ENCODE data around the gene MAP3K21. TPM values are rescaled to one million over a fixed set of nuclear protein-coding genes. Genes with fewer than 3 reads are reported as not detected.

Gene MAP3K21
- polyA plus RNA-seq, 1 donor: 0.27 TPM

DNA sequence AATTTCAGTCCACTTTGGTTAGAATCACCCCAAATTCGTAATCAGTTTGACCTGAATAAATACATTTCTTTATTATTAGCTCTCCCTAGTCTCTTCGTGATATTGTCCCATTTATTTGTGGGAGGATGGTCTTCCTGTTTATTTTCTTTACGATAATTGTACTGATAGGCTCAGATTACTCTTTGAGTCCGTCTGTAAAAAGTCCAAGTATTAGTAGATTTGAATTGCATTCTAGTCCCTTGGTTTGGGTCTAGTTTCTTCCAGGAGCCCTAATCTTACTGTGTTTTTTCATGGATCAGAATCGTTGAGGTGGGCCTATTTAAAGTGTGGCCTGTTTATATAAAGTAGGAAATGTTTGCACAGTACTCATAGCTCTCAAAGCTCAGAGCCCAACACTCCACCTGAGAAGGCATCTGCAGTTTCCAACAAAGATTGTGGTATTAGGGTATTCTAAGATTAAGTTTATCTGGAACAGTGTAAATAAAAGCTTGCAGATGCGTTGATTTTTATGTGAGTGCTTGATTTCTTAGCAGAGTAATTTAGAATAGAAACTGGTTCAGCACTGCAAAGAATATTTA lies 33.1 kb downstream of the MAP3K21 start:
- DNase-seq: no peak

GRCh38 chr1:233361876-233362275 lies 34.4 kb downstream of the MAP3K21 start:
- DNase-seq: no peak

GRCh38 chr1:233362743-233363142 lies 35.2 kb downstream of the MAP3K21 start:
- DNase-seq: no peak

- DNase-seq: no peak
Measured at GRCh38 chr1:233364026-233364425, 36.5 kb downstream of the MAP3K21 start.

DNA sequence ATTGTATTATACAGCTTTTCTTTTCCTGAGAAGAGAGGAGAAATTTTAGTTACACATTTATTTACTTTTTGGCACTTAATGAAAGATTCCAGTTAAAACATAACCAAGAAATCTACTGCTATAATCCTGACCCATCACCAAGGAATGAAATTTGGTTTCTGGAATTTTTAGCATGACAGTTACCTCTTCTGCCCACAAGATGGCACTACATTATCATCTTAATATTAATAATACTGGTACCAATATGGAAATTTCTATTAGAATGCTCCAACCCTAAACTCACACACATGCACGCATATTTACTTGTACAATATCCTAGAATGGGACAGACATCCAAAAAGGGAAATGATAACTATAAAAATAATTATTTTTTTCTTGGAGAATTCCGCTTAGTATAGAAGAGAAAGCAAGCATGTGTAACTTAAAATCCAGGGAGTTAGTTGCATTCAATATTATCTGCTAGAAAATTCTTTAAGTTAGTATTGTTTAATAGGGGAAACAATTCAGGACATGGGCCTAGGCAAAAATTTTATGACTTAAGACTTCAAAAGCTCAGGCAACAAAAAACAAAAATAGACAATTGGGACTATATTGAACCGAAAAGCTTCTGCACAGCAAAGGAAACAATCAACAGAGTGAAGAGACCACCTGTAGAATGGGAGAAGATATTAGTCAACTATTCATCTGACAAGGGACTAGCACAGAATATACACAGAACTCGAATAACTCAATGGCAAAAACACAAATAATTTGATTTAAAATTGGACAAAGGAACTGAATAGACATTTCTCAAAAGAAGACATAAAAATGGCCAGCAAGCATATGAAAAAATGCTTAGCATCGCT lies 37.4 kb downstream of the MAP3K21 start:
- DNase-seq: no peak

DNA sequence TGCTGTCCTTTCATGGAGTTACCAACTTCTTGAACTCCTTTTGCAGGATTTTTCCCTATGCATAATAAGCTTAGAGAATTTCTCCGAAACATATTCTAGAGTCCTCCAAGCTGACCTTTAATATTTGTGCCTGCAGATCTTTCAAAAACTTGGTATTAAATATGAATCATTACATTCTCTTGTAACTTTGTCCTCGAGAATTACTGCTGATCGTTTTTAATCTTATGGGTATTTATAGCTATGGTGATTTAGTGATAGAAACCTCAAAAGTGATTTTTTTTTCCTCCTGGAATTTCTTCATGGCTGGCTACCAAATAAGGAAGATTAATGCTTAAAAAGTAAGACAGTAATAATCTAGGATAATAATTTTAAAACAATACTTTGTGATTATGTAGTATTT lies 39.1 kb downstream of the MAP3K21 start:
- no peak for DNase-seq

- DNase-seq: no peak
Measured at GRCh38 chr1:233367057-233367803, 39.7 kb downstream of the MAP3K21 start.

GRCh38 chr1:233368106-233368788 lies 40.7 kb downstream of the MAP3K21 start:
- no peak for DNase-seq

DNA sequence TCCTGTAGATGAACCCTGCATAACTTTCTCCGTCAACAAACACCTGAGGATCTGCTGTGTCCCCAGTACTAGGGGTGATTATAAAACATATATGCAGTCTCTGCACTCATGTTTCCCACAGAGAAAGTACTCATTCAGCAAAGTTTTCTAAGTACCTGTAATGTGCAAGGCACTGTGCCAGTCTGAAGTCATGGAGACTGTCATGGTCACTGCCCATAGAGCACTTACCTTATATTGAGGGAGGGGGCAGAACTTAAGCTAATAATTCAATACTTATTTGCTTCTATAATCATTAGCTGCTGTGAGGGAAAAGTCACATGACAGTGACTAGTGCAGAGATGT lies 41.2 kb downstream of the MAP3K21 start:
- no peak for DNase-seq

DNA sequence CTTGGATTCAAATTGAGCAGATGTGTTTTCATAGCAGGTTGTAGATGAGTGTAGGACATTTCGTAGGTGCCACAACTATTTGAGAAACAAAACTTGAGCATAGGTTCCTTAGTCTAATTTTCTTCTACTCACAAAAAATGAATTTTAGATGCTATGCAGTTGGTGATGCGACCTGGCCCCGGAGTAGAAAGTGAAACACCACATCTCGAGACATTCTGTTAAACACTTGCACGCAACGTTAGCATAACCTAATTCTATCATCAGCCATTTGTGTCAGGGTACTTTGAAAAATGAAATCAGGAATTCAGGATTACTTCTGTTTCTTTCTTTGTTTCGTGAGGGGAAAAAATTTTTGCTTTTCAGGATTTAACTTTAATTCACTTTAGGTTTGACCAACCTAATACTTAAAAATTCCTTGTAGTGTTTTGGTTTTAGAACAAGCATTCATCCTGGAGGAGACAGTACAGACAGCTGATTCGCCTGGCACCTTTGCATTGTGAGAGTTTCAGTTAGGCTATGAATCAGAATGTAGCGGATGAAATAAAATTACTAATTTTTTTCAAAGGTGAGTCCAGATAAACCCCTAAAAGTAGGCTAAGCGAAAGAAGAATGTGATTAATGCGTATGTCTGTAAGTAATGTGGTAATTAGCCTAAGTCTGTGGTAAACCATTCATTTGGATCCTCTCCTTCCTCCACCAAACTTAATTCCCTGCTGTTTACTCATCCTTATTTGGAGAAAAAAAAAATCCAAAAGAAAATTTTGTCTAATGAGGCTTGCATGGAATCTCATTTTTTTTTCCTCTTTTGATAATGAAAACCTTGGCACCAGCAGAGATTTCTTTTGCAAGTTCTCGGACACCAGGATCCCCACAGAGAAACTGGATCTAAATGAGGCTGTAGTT lies 44.9 kb downstream of the MAP3K21 start:
- DNase-seq: no peak

DNA sequence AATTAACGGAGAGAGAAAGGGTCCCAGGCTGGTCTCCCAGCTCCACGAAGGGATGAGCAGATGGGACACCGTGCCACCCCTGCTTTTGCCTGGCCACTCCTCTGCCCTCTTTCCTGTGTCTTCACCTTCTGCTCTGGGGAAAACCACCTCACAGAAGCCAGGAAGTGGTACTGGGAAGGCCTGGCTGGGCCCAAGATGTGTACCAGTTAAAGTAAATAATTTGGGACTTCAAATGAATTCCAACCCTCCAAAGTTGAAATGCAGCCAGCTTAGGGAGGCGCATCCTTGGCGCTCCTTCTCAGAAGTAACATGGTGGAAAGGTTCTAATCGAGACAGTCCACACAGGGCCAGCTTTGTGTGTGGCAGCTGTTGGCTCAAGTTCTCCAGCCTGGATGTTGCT lies 45.7 kb downstream of the MAP3K21 start:
- no peak for DNase-seq

DNA sequence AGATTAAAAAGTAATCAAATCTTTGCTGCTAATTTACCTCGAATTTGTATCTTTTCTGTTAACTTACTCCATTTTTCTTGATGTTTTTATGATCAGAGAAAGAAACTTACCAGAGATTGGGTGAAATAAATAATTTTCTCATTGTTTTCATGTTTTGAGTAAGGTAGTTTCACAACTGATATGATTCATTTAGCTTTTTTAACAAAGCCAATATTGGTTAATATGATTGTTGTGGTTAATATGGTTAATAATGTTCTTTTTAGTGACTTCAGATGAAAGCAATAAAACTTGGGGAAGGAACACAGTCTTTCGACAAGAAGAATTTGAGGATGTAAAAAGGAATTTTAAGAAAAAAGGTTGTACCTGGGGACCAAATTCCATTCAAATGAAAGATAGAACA lies 48.1 kb downstream of the MAP3K21 start:
- DNase-seq: no peak

- no peak for DNase-seq
Measured at GRCh38 chr1:233376382-233377110, 49.0 kb downstream of the MAP3K21 start.

DNA sequence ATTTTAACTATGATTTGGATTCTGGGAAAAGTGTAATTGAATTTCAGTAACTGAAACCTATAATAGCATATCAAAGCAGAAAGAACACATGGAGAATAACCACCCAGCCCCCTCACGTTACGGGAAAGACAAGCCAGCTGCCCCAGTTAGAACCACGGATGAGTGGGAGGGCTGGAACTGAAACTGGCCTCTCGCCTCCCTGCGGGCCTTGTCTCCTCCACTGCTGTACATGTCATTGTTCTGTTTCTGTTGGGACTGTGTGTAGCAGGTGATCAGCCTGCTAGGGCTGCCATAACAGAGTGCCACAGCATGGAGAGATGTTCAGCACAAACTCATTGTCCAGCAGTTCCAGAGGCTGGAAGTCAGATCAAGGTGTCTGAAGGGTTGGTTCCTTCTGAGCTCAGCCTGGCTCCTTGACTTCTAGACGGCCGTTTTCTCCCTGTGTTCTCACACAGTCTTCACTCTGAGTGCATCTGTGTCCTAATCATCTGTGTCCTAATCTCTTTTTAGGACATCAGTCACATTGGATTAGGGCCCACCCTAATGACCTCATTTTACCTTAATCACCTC lies 52.4 kb downstream of the MAP3K21 start:
- no peak for DNase-seq

GRCh38 chr1:233381806-233382205 lies 54.3 kb downstream of the MAP3K21 start:
- no peak for DNase-seq

- DNase-seq: no peak
Measured at GRCh38 chr1:233383984-233384383, 56.5 kb downstream of the MAP3K21 start.

- no peak for DNase-seq
Measured at GRCh38 chr1:233386336-233386735, 58.8 kb downstream of the MAP3K21 start.

DNA sequence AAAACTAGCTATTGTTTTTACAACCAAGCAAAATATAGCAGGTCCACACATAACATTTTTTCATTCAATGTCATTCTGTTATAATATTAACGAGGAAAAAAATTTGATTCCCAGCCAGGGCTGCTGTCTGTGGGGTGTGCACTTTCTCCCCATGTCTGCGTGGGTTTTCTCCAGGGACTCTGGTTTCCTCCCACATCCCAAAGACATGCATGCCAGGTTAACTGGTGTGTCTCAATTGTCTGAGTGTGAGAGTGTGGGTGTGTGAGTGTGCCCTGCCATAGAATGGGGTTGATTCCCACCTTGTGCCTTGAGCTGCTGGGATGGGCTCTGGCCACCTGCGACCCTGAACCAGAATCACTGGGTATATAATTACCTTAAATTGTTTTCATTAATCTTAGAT lies 60.1 kb downstream of the MAP3K21 start:
- DNase-seq: no peak

- DNase-seq: no peak
Measured at GRCh38 chr1:233389169-233389568, 61.6 kb downstream of the MAP3K21 start.

DNA sequence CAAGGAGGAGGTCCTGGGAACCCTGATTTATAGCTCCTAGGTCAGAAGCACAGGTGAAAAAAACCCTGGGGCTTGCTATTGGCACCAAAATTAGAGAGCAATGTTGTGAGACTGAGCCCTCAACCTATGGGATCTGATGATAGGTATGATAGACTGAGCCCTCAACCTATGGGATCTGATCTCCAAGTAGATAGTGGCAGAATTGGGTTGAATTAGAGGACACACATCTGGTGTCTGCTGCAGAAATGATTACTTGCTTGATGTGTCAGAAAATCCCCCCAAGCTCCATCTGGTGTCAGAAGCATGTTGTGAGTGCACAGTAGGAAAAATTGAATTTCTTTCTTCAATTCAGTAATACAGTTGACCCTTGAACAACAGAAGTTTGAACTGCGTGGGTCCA lies 62.4 kb downstream of the MAP3K21 start:
- no peak for DNase-seq

All from hindlimb muscle (tissue), 1 donor.